ENCODE measurements around the gene SLC7A8. TPM values are rescaled to one million over a fixed set of nuclear protein-coding genes. Genes with fewer than 3 reads are reported as not detected.

Gene SLC7A8
- total RNA-seq, 3 donors from 2014 or later = 0.81 to 1.5 (median 1.4) TPM

DNA sequence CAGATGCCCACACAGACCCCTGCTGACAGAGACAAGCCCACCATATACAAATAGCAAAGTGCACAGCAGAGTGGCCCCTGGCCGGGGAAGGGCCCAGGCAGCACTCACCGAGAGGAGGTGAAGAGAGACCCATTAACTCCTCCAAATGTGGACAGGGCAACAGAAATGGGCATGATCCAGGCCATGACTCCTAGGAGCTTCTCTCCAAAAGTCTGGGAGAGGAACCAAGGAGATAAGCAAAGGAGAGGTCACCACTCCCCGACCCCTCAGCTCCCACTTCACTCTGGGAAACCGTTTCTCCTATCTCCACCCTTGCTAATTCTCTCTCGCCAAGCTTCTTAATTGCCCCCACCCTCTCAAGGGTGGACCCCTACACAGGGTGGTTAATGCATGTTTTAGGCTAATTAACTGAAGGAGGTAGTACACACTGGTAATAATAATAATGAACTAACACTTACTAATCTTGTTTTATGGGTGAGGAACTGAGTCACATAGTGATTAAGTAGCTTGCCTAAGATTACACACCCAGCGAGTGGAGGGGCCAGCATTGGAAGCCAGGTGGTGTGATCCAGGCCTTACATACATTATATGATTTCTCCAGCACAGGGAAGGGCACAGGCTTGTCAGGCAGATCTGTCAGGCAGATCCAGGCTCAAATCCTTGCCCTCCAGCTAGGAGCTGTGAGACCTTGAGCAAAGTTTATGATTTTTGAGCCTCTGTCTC is 45.5 kb downstream of the SLC7A8 start:
- ATAC-seq (no peak), DNase-seq (no peak)
- Mint-ChIP-seq H3K27me3 (ENCODE audit: low read depth) (no peaks in the 10 kb centered on the region), H3K4me3 (no peak overlapping the region), H3K4me1 (ENCODE audit: low read depth) (no peaks in the 10 kb centered on the region), H3K36me3 (ENCODE audit: insufficient read depth) (no peaks in the 10 kb centered on the region), H3K9me3 (no peaks in the 10 kb centered on the region)

DNA sequence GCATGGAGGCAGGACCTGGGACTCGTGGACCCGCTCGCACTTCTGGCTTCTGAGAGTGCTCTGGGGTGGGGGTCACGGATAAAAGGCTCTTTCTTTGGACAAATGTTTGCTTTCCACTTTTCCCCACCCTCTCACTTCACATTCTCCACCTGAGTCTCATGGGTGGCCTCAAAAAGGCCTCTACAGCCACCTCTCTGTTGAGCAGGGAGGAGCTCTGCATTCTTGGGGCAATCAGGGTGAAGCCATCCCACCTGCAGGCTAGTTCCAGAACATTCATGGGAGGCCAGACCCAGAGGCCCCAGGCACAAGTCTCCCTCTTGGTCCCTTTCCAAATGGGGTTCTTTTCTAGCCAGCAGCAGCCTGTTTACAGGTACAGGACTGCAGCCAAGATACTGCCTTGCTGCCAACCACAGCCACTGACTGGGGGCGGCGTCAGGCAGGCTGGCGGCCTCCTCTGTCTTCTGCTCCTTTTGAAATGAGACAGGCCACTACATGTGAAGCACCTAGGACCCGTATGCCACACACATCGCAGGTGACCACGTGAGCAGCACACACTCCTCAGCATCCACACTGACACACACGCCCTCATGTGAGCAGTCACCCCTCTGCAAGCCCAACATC is 46.2 kb downstream of the SLC7A8 start:
- Mint-ChIP-seq H3K36me3 (ENCODE audit: insufficient read depth) (no peaks in the 10 kb centered on the region), H3K27me3 (ENCODE audit: low read depth) (no peaks in the 10 kb centered on the region), H3K9me3 (no peaks in the 10 kb centered on the region), H3K4me3 (no peak overlapping the region), H3K4me1 (ENCODE audit: low read depth) (no peaks in the 10 kb centered on the region)
- DNase-seq = no peak
- ATAC-seq = no peak

DNA sequence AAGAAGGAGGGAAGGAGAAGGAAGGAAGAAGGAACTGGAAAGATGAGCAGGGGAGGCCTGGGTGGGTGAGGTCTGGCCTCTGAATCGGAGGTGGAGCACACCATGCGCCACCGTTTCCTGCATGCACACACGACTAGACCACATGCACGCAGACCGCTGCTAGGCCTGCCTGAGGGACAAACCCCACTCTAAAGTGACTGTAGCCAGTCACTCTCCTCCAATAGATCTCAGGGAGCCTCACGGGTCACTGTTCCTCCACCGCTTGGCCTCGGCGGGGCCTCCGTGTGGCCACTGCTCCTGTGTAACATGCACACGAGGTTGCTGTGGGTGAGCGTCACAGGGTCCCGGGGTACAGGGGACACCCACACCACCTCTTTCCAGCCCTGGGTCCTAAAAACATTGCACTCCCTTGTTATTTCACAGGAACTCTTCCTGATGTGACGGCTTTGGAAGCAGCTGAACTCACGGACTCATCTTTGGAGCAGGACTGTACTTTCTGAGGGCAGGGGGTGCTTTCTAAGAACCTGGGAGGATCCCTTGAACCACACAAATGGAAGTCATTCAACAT is 46.8 kb downstream of the SLC7A8 start:
- DNase-seq (no peak), ATAC-seq (no peak)
- Mint-ChIP-seq H3K9me3 (no peaks in the 10 kb centered on the region), H3K27me3 (ENCODE audit: low read depth) (no peaks in the 10 kb centered on the region), H3K4me1 (ENCODE audit: low read depth) (no peaks in the 10 kb centered on the region), H3K36me3 (ENCODE audit: insufficient read depth) (no peaks in the 10 kb centered on the region), H3K4me3 (no peak overlapping the region)

GRCh38 chr14:23132970-23133369 is 50.5 kb downstream of the SLC7A8 start:
- ATAC-seq (no peak), DNase-seq (no peak)
- H3K4me3 Mint-ChIP-seq = no peak overlapping the region
- H3K4me1 Mint-ChIP-seq (ENCODE audit: low read depth) = peaks cover 3% of the 10 kb centered on the region
- no peaks in the 10 kb centered on the region for H3K9me3 Mint-ChIP-seq
- H3K36me3 Mint-ChIP-seq (ENCODE audit: insufficient read depth) = no peaks in the 10 kb centered on the region
- no peaks in the 10 kb centered on the region for H3K27me3 Mint-ChIP-seq (ENCODE audit: low read depth)

- Mint-ChIP-seq H3K36me3 (ENCODE audit: insufficient read depth) (no peaks in the 10 kb centered on the region), H3K4me3 (no peak overlapping the region), H3K27me3 (ENCODE audit: low read depth) (no peaks in the 10 kb centered on the region), H3K9me3 (no peaks in the 10 kb centered on the region), H3K4me1 (ENCODE audit: low read depth) (peaks cover 3% of the 10 kb centered on the region)
- ATAC-seq (no peak), DNase-seq (no peak)
Observed at GRCh38 chr14:23131482-23131881, 52.0 kb downstream of the SLC7A8 start.

DNA sequence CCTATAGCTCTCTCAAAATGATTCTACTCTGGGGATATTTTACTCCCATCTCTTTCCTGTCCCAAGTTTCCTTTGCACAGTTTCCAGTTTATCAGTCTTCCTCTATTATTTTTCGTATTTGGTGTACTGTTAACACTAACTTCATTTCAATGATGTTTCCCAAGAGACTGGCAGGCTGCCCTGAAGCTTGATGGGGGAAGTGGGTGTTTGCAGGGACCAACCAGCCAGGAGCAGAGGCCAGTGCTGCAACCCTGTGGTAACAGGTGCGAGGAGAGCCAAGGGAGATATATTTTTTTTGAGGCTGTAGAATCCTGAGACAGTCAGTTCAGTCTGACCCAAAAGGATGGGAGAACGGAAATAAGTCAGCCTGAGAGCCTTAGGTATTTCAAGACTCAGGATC is 52.6 kb downstream of the SLC7A8 start:
- Mint-ChIP-seq H3K36me3 (ENCODE audit: insufficient read depth) (no peaks in the 10 kb centered on the region), H3K27me3 (ENCODE audit: low read depth) (no peaks in the 10 kb centered on the region), H3K4me3 (no peak overlapping the region), H3K9me3 (no peaks in the 10 kb centered on the region), H3K4me1 (ENCODE audit: low read depth) (peaks cover 3% of the 10 kb centered on the region)
- ATAC-seq (no peak), DNase-seq (no peak)

DNA sequence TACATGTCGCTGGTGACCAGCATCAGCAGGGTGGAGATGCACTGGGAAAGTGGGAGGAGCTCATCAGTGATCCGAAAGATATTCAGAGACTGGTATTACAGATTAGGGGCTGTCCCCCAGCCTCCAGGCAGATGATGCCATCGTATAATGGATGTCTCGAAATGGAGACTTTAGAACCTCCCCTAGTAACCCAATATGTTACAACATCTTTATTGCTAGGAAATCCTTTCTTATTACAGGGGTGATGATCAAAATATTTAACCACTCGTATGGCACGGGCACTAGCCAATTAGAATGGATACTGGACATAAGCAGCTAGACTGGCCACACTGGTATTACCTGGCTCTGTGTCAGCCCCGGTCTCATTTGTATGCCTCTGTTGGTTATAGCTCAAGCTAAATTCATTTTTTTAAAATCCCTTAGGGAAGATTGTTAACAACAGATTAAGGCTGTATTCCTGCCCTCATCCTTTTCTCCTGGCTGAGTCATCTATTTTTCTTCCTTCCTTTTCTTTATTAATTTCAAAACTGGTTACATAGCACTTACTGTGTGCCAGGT is 53.6 kb downstream of the SLC7A8 start:
- no peaks in the 10 kb centered on the region for H3K27me3 Mint-ChIP-seq (ENCODE audit: low read depth)
- H3K9me3 Mint-ChIP-seq = no peaks in the 10 kb centered on the region
- H3K4me1 Mint-ChIP-seq (ENCODE audit: low read depth) = peaks cover 3% of the 10 kb centered on the region
- no peak overlapping the region for H3K4me3 Mint-ChIP-seq
- DNase-seq (no peak), ATAC-seq (no peak)
- H3K36me3 Mint-ChIP-seq (ENCODE audit: insufficient read depth) = no peaks in the 10 kb centered on the region

DNA sequence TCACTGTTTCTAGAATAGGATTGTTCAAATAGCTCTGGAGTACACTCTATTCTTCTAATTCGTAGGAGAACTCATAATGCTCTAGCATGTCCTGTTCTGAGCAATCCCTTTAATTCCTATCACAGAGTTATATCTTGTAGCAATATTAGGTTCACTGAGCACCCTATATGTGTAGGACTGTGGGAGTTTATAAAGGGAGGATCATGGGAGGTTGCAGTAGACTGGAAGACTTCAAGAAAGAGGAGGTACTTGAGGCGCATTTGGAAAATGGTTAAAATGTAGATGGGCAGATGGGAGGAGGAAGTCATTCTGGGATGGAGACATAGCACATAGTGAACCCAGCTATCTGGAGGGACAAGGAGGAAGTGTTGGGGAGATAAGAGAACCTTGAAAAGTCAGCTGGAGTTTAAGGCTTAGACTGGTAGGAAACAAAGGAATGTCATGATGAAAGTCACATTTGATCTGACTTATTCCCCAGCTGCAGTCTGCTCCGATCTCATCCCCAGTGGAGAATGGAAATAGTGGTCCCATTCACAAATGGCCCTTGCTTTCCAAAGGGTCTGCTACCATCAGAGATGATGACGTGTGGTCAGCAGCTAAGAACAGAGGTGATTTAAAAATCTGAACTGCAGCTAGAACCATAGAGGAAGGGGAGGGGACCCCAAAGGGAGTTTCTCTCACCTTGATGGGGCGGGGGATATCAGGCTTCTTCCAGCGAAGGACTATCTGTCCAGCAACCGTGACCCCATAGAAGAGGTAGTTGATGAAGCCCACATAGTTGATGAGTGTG is 54.3 kb downstream of the SLC7A8 start:
- no peak for ATAC-seq
- Mint-ChIP-seq H3K4me1 (ENCODE audit: low read depth) (peaks cover 3% of the 10 kb centered on the region), H3K4me3 (no peak overlapping the region), H3K27me3 (ENCODE audit: low read depth) (no peaks in the 10 kb centered on the region), H3K36me3 (ENCODE audit: insufficient read depth) (no peaks in the 10 kb centered on the region), H3K9me3 (no peaks in the 10 kb centered on the region)
- DNase-seq = no peak

- H3K36me3 Mint-ChIP-seq (ENCODE audit: insufficient read depth) = no peaks in the 10 kb centered on the region
- no peaks in the 10 kb centered on the region for H3K27me3 Mint-ChIP-seq (ENCODE audit: low read depth)
- no peak for DNase-seq
- no peak overlapping the region for H3K4me3 Mint-ChIP-seq
- H3K9me3 Mint-ChIP-seq = no peaks in the 10 kb centered on the region
- no peak for ATAC-seq
- H3K4me1 Mint-ChIP-seq (ENCODE audit: low read depth) = peaks cover 3% of the 10 kb centered on the region
Observed at GRCh38 chr14:23127861-23128260, 55.6 kb downstream of the SLC7A8 start.

- Mint-ChIP-seq H3K4me1 (ENCODE audit: low read depth) (peaks cover 3% of the 10 kb centered on the region), H3K9me3 (no peaks in the 10 kb centered on the region), H3K36me3 (ENCODE audit: insufficient read depth) (no peaks in the 10 kb centered on the region), H3K4me3 (no peak overlapping the region), H3K27me3 (ENCODE audit: low read depth) (no peaks in the 10 kb centered on the region)
- ATAC-seq (no peak), DNase-seq (no peak)
Observed at GRCh38 chr14:23126548-23127278, 56.7 kb downstream of the SLC7A8 start.

- Mint-ChIP-seq H3K27me3 (ENCODE audit: low read depth) (no peaks in the 10 kb centered on the region), H3K4me3 (no peak overlapping the region), H3K36me3 (ENCODE audit: insufficient read depth) (no peaks in the 10 kb centered on the region), H3K4me1 (ENCODE audit: low read depth) (peaks cover 9% of the 10 kb centered on the region), H3K9me3 (no peaks in the 10 kb centered on the region)
- no peak for ATAC-seq
- DNase-seq = no peak
Observed at GRCh38 chr14:23125933-23126524, 57.4 kb downstream of the SLC7A8 start.

DNA sequence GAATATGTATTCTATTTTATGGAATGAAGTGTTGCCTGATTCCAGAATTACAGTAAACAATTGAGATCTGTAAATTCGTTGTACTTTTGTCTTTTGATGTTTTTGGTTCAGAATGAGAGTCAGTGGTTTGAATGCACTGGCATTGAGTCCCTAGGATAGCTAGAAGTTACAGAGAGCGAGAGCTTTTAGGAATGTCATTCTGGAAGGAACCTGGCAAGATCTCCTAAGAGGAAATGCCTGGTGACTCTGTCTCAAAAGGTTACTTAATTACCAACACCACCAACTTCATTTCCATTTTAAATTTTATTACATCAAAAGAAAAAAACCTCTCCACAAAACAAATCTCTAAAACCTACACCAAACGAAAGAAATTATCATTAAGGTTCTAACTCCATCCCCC is 58.4 kb downstream of the SLC7A8 start:
- Mint-ChIP-seq H3K4me1 (ENCODE audit: low read depth) (peaks cover 19% of the 10 kb centered on the region), H3K9me3 (no peaks in the 10 kb centered on the region), H3K4me3 (no peak overlapping the region), H3K36me3 (ENCODE audit: insufficient read depth) (no peaks in the 10 kb centered on the region), H3K27me3 (ENCODE audit: low read depth) (no peaks in the 10 kb centered on the region)
- DNase-seq = no peak
- ATAC-seq = no peak

GRCh38 chr14:23124337-23124954 is 59.0 kb downstream of the SLC7A8 start:
- ATAC-seq = no peak
- Mint-ChIP-seq H3K27me3 (ENCODE audit: low read depth) (no peaks in the 10 kb centered on the region), H3K4me3 (no peak overlapping the region), H3K9me3 (no peaks in the 10 kb centered on the region), H3K36me3 (ENCODE audit: insufficient read depth) (no peaks in the 10 kb centered on the region), H3K4me1 (ENCODE audit: low read depth) (peaks cover 25% of the 10 kb centered on the region)
- no peak for DNase-seq

All from activated T-cell treated with anti-CD3 and anti-CD28 coated beads, Interleukin-2, amount 50 U/mL, for 4 hours (primary cell).